Thoracic aorta (tissue), 2 donors: ENCODE results near the gene FPGS. TPM values are rescaled to one million over a fixed set of nuclear protein-coding genes. Genes with fewer than 3 reads are reported as not detected.
A peak's percentile ranks its signal among the peaks of the same experiment; 100 is the strongest.

ENCODE experiments used
- ATAC-seq: fragments of 150-250 bp; one replicate; pipeline ENCODE4 v1.8.0; 2017; ENCODE audit warnings: low read depth; ENCODE audit not compliant: insufficient number of reproducible peaks, low FRiP score
- DNase-seq: peaks from one replicate; pipeline ENCODE4 v3.0.0-alpha.2; 2020; ENCODE audit warnings: low spot score
- H3K27ac ChIP-seq, 2 donors: fragments of 200-600 bp; sonication (generic); 1 replicate in 1 of 2; 2 replicates in 1 of 2; pipeline ENCODE4 v1.5.1; 2016; ENCODE audit warnings: mild to moderate bottlenecking in 2 of 2, moderate library complexity in 2 of 2
- H3K27me3 ChIP-seq: fragments of 200-600 bp; sonication (generic); replicated peaks from 2 replicates; pipeline ENCODE4 v1.6.0; 2016; ENCODE audit warnings: mild to moderate bottlenecking; ENCODE audit not compliant: insufficient read depth
- H3K36me3 ChIP-seq: fragments of 200-600 bp; sonication (generic); one replicate; pipeline ENCODE4 v1.5.1; 2016
- H3K4me1 ChIP-seq, 2 donors: fragments of 200-600 bp; sonication (generic); 1 replicate in 1 of 2; 2 replicates in 1 of 2; pipeline versions ENCODE4 v1.5.1 to v1.6.0; 2016; ENCODE audit warnings: low read depth in 2 of 2, mild to moderate bottlenecking in 1 of 2; ENCODE audit not compliant: control insufficient read depth in 1 of 2
- H3K4me3 ChIP-seq: fragments of 200-600 bp; sonication (generic); 2 replicates; pipeline ENCODE4 v1.5.1; 2016; ENCODE audit warnings: mild to moderate bottlenecking
- H3K9me3 ChIP-seq: fragments of 200-600 bp; sonication (generic); 2 replicates; pipeline ENCODE4 v1.5.1; 2016
- total RNA-seq, 2 donors: library from RNA; depleted of rRNA; stranded (reverse); fragments of >200 nt; gene quantifications; one replicate each; pipeline versions ENCODE4 v1.1.0 to v1.2.3, GENCODE V29; 2016
- TF ChIP-seq, protein P1 (sequence below): fragments of 200-600 bp; sonication (generic); IDR thresholded peaks from one replicate; pipeline ENCODE4 v1.5.1; 2019; ENCODE audit warnings: antibody characterized with exemption

Gene FPGS
- total RNA-seq, 2 donors from 2014 or later, result 119 to 136 TPM

DNA sequence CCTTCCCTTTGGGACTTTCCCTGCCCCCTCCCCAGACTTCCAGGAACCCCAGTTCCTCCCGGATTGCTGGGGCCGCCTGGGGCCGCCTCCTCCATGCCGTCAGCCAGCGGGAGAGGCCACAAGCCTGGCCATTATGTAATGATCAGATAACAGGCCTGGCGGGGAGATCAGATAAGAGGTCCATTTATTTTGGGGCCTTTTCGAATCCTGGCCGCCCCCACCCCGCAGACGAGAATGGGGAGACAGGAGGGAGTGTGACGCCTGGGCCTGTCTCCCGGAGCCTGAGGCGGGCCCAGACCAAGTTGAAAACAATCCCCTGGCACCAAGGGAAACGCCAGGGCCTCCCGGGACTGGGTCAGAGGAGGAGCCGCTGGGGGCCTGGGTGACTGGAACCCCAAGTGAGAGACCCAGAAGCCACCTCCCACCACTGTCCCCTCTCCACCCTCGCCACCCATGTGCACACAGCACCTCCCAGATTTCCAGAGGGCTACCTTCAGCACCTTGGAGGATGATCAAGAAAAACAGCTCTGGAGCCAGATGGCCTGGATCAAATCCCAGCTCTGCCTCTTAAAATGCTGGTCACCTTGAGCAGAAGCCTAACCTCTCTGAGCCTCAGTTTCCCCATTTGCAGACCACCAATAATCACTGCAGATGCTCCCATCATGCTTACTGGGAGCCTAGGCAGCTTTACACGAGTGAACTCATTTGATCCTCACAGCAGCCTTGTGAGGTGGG is 43.9 kb downstream of the FPGS start:
- DNase-seq, result no peak
- H3K4me1 ChIP-seq, result peaks cover 45 to 63% of the 10 kb centered on the region in 2 donors
- peak; percentile 62 for ATAC-seq
- peaks cover 20% of the 10 kb centered on the region for H3K36me3 ChIP-seq
- H3K27me3 ChIP-seq, result no peaks in the 10 kb centered on the region
- TF ChIP-seq, protein P1, sequence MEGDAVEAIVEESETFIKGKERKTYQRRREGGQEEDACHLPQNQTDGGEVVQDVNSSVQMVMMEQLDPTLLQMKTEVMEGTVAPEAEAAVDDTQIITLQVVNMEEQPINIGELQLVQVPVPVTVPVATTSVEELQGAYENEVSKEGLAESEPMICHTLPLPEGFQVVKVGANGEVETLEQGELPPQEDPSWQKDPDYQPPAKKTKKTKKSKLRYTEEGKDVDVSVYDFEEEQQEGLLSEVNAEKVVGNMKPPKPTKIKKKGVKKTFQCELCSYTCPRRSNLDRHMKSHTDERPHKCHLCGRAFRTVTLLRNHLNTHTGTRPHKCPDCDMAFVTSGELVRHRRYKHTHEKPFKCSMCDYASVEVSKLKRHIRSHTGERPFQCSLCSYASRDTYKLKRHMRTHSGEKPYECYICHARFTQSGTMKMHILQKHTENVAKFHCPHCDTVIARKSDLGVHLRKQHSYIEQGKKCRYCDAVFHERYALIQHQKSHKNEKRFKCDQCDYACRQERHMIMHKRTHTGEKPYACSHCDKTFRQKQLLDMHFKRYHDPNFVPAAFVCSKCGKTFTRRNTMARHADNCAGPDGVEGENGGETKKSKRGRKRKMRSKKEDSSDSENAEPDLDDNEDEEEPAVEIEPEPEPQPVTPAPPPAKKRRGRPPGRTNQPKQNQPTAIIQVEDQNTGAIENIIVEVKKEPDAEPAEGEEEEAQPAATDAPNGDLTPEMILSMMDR, result no peak
- peaks cover 5% of the 10 kb centered on the region for H3K9me3 ChIP-seq
- H3K27ac ChIP-seq, result peak overlapping the region; percentile 88 to 97
- peak overlapping the region; percentile 6 for H3K4me3 ChIP-seq

DNA sequence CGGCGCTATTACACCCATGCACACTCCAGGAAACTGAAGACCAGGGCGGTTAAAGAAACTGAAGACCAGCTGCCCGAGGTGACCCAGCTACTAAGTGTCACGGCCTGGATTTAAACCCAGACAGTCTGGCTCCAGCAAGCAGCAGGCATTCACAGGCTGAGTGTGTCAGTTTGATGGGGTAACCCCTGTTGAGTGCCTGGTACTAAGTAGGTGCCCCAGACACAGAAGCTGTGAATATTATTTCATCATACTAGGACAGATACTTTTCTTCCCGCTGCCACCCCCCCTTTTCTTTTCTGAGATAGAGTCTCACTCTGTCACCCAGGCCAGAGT is 44.5 kb downstream of the FPGS start:
- Histone ChIP-seq H3K27ac (peak overlapping the region; percentile 88 to 97), H3K27me3 (no peaks in the 10 kb centered on the region), H3K36me3 (peaks cover 16% of the 10 kb centered on the region), H3K4me1 (peaks cover 46 to 68% of the 10 kb centered on the region in 2 donors), H3K9me3 (peaks cover 5% of the 10 kb centered on the region), H3K4me3 (peak overlapping the region; percentile 6)
- DNase-seq (no peak), ATAC-seq (peak; percentile 38)
- TF ChIP-seq, protein P1, result no peak

DNA sequence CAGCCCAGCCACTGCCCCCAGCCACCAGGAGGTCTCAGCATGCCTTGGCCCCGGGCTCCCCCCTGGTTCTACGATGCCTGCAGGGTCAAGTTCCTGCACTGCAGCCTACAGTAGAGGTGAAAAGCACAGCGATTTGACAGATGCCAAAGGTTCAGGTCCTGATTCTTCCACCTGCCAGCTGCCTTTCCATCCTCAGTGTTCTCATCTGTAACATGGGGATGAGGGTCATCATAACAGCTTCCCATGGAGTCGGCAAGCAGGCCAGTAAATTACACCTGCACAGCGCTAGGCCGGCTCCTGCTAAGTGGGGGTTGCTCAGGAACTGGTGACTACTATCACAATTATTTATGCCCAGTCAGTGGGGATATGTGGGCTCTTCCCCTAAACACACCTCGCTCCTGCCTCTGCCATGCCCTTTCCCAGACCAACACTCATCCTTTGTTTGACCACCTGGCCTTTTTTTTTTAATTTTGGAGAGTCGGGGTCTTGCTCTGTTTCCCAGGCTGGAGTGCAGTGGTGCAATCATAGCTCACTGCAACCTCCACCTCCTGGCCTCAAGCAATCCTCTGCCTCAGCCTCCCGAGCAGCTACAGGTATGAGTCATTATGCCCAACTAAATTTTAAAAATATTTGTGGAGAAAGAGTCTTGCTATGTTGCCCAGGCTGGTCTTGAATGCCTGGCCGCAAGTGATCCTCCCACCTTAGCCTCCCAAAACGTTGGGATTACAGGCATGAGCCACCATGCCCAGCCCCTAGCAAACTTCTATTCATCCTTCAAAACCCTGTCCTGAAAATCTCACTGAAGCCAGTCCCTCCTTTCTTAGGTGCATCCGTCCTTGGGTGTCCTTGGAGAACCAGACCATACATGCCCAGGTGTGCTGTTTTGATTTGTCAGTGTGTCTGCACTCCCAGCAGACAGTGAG is 45.4 kb downstream of the FPGS start:
- peaks cover 5% of the 10 kb centered on the region for H3K9me3 ChIP-seq
- H3K27ac ChIP-seq, result peak overlapping the region; percentile 88 to 97
- ATAC-seq (no peak), DNase-seq (no peak)
- H3K36me3 ChIP-seq, result peaks cover 10% of the 10 kb centered on the region
- H3K27me3 ChIP-seq, result no peaks in the 10 kb centered on the region
- TF ChIP-seq, protein P1, result no peak
- peak overlapping the region; percentile 8 for H3K4me3 ChIP-seq
- H3K4me1 ChIP-seq, result peaks cover 54 to 77% of the 10 kb centered on the region in 2 donors

DNA sequence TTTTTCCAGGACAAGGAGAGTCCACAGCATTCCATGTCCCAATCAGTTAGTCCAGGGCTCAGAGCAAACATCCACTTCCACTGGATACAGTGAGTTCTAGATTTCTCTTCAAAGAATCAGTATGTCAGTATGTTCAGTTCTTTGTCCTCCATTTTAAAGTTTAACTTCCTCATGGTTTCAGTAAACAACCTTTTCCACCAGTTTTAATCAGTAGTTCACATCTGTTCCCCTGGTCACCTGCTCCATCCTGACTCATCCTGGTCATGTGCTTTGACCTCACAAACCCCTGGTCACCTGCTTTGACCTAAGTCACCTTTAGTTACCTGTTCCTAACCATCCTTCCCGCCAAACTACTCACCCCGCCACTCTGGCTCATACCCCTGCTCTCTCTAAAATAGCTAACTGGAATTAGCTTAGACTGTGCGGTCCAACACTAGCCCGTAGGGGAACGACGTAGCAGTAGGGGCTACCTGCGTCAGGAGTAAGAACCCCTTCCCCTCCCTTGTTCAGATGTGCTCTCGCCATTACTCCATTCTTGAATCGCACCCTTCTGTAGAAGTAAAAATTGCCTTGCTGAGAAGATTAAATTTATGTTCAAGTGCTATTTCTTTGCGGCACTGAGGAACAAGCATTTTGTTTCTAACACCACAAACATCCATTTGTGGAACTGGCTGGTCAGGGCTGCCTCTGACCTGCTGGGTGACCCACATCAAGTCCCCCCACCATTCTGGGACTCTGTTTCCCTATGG is 46.2 kb downstream of the FPGS start:
- peaks cover 57 to 86% of the 10 kb centered on the region in 2 donors for H3K4me1 ChIP-seq
- H3K27me3 ChIP-seq, result no peaks in the 10 kb centered on the region
- peak overlapping the region; percentile 88 to 95 for H3K27ac ChIP-seq
- TF ChIP-seq, protein P1, result no peak
- H3K36me3 ChIP-seq, result peaks cover 10% of the 10 kb centered on the region
- DNase-seq (no peak), ATAC-seq (no peak)
- H3K9me3 ChIP-seq, result peaks cover 5% of the 10 kb centered on the region
- no peak overlapping the region for H3K4me3 ChIP-seq
